ENCODE data around the gene MSRB3.
A peak's percentile ranks its signal among the peaks of the same experiment; 100 is the strongest.

Gene MSRB3

GRCh38 chr12:65278576-65279368, at the start of gene MSRB3:
TSS of gene MSRB3 (plus strand) at chr12:65278683. CDS start at chr12:65308580, 29,897 bp downstream.
- DNase-seq (ENCODE audit: low read depth in 2 of 3, low spot score in 1 of 3), result peak in 2 of 3 donors; percentile 2 to 16

GRCh38 chr12:65229441-65229840, 49.0 kb upstream of the MSRB3 start:
- DNase-seq (ENCODE audit: low read depth in 2 of 3, low spot score in 1 of 3), result no peak

- no peak for DNase-seq (ENCODE audit: low read depth in 2 of 3, low spot score in 1 of 3)
Observed at GRCh38 chr12:65232476-65233077, 45.9 kb upstream of the MSRB3 start.

GRCh38 chr12:65237153-65237552, 41.3 kb upstream of the MSRB3 start:
- DNase-seq (ENCODE audit: low read depth in 2 of 3, low spot score in 1 of 3), result no peak

- no peak for DNase-seq (ENCODE audit: low read depth in 2 of 3, low spot score in 1 of 3)
Observed at GRCh38 chr12:65238609-65239008, 39.9 kb upstream of the MSRB3 start.

- DNase-seq (ENCODE audit: low read depth in 2 of 3, low spot score in 1 of 3), result peak in 1 of 3 donors; percentile 41
Observed at GRCh38 chr12:65248656-65249633, 29.5 kb upstream of the MSRB3 start.

- DNase-seq (ENCODE audit: low read depth in 2 of 3, low spot score in 1 of 3), result no peak
Observed at GRCh38 chr12:65252515-65252914, 26.0 kb upstream of the MSRB3 start.

- no peak for DNase-seq (ENCODE audit: low read depth in 2 of 3, low spot score in 1 of 3)
Observed at GRCh38 chr12:65257986-65258385, 20.5 kb upstream of the MSRB3 start.

GRCh38 chr12:65259501-65259900, 19.0 kb upstream of the MSRB3 start:
- DNase-seq (ENCODE audit: low read depth in 2 of 3, low spot score in 1 of 3), result no peak

- no peak for DNase-seq (ENCODE audit: low read depth in 2 of 3, low spot score in 1 of 3)
Observed at GRCh38 chr12:65263777-65264176, 14.7 kb upstream of the MSRB3 start.

- no peak for DNase-seq (ENCODE audit: low read depth in 2 of 3, low spot score in 1 of 3)
Observed at GRCh38 chr12:65266408-65266807, 12.1 kb upstream of the MSRB3 start.

- no peak for DNase-seq (ENCODE audit: low read depth in 2 of 3, low spot score in 1 of 3)
Observed at GRCh38 chr12:65269603-65270002, 8.9 kb upstream of the MSRB3 start.

- DNase-seq (ENCODE audit: low read depth in 2 of 3, low spot score in 1 of 3), result no peak
Observed at GRCh38 chr12:65274602-65275272, 3.7 kb upstream of the MSRB3 start.

GRCh38 chr12:65275627-65276026, 2.9 kb upstream of the MSRB3 start:
- DNase-seq (ENCODE audit: low read depth in 2 of 3, low spot score in 1 of 3), result no peak

- no peak for DNase-seq (ENCODE audit: low read depth in 2 of 3, low spot score in 1 of 3)
Observed at GRCh38 chr12:65276916-65277530, 1.5 kb upstream of the MSRB3 start.

- DNase-seq (ENCODE audit: low read depth in 2 of 3, low spot score in 1 of 3), result no peak
Observed at GRCh38 chr12:65277994-65278575, 398 bp upstream of the MSRB3 start.

- peak in 1 of 3 donors; percentile 3 for DNase-seq (ENCODE audit: low read depth in 2 of 3, low spot score in 1 of 3)
Observed at GRCh38 chr12:65279369-65280112, 1.1 kb downstream of the MSRB3 start.

GRCh38 chr12:65280306-65280705, 1.8 kb downstream of the MSRB3 start:
- no peak for DNase-seq (ENCODE audit: low read depth in 2 of 3, low spot score in 1 of 3)

GRCh38 chr12:65282840-65283239, 4.4 kb downstream of the MSRB3 start:
- no peak for DNase-seq (ENCODE audit: low read depth in 2 of 3, low spot score in 1 of 3)
